Kidney glomerular epithelial cell (primary cell): ENCODE results near the gene PXK.

Source experiments
- DNase-seq: peaks from one replicate; lab custom pipeline; 2025; lab: John Stamatoyannopoulos, UW

The PXK gene

DNA sequence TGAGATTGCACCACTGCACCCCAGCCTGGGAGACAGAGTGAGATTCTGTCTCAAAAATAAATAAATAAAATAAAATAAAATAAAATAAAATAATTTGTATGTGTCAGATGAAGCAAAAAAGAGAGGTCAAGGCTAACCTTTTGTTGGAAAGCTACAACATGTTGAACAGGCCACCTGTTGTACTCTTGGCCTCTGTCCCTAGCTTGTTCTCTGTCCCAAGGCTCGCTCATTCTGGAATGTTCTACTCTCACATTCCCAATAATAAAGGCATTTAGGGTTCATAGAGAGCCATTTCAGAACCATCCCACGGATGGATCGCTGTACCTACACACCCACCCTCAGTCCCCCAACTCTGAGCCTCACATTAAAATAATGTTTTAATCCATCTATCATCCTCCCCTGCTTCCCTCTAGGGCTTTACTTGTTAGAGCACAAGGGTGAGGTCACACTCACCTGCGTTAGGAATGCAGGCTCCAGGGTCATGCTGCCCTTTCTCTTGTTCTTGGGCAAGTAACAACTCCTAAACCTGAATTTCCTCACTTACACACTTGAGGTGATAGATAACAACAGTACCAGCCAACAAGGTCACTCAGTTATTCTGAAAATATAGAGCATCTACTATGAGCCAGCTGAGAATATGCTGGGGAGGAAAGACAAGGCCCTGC lies 134.3 kb downstream of the PXK start:
- no peak for DNase-seq

GRCh38 chr3:58469096-58469495 lies 136.4 kb downstream of the PXK start:
- no peak for DNase-seq

- no peak for DNase-seq
Measured at GRCh38 chr3:58470363-58471024, 137.8 kb downstream of the PXK start.

DNA sequence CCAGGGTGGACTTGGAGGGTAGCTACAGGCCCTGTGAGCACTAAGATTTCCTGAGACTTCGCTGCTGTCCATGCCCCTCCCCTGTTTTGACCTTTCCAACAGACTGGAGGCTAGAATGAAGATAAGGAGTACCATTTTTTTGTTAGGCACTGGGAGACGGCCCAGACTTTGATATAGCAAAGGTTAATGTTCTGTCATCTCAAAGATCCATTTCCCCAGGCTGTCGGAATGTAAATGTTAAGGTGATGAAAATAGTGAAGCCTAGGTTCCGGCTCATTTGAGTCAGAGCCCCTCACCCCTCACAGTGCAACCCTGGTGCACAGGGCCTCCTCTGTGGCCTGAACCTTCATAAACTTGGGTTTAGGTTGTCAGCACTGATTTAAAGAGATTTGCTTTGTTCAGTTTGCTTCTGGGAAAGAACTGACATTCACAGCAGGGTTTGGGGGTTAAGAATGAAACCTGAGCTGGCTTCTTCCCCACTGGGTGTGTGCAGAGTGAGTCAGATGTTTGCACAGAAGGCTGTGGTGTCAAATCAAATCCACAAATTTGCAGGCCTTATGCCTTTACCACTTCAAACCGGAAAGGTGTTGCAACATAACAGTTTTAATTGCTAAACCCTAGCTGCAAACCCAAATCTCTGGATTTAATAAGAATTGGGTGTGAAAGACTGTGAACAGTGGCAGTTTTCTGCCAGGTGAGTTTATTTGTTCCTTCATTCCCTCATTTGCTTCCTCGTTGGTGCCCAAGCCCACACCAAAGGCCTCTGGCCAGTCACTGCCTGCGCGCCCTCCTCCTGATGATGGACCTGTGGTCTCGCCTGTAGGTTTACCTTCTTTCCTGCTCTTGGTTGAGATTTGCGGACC lies 138.6 kb downstream of the PXK start:
- DNase-seq = peak; percentile 73

DNA sequence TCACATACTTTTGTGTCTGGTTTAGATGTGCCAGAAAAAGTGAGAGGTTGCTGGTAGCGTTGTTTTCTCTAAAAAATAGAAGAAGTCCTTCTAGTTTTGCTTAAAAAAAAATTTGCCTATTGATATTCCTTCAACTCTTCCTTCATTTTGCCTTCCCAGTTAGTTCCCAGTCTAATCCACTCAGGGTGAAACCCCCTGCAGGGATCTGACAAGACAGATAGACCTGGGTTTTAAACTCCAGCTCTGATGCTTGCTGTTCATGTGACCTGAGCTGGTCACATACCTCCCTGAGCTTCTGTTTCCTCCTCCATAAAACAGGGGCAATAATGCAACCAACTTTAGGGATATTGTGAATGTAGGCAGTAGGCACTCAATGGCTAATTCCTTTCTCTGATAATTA lies 140.6 kb downstream of the PXK start:
- no peak for DNase-seq

GRCh38 chr3:58474348-58474911 lies 141.7 kb downstream of the PXK start:
- DNase-seq = no peak

DNA sequence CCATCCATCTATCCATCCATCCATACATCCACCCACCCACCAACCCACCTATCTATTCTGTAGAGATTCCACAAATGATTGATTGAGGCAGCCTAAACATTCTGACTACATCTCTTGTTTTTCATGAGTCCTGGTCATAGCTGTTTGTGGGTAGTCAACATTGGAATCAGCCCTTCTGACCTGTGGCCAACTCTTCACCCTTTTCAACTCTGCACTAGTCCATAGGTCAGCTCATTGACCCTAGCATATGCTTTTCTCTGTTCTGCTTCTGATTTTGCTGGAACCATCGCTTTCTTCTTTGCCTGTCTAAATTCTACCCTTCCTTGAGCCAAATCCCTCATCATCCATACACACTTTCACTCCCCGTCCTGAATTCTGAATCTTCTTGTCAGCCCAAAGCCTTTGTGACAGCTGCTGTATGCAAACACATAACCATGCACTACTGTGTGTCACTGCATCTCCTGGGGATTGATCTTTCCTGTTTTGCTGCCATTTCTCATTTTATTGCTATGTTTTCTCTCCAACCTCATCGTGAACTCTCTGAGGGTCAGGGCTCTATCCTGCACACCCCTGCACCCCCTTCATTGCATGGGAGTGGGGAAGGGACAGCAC lies 142.4 kb downstream of the PXK start:
- no peak for DNase-seq
